HG03175 (cell line): ENCODE results near the gene TOMM5.
"Not testable (repeated sequence)": the region's sequence is repeated elsewhere in the genome, so short reads cannot be mapped to it uniquely, and the experiment has no call there.

ENCODE experiments used
- ATAC-seq: cut with Tn5 transposase; IDR thresholded peaks from one replicate; pipeline ENCODE4 v1.9.1; 2021; ENCODE audit warnings: mild to moderate bottlenecking, moderate library complexity; ENCODE audit not compliant: unreplicated experiment

TOMM5 gene

GRCh38 chr9:37617161-37617560, 24.8 kb upstream of the TOMM5 start:
- ATAC-seq: no peak

GRCh38 chr9:37611961-37612360, 19.6 kb upstream of the TOMM5 start:
- ATAC-seq: no peak

DNA sequence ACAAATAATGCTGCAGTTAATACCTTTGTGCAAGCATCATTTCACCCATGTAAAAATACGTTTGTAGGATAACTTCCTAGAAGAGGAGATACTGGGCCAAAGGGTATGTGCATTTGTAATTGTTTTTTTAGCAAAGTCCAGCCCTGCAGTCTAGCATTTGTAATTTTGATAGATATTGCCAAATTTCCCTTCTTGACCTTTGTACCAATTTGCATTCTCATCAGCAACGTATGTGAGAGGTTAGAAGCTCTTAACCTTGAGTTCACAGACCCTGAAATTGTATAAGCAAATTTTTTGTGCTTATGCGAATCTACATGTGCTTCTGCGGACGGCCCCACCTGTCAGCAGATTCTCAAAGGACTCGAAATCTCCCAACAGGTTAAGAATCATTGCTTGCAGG, 18.6 kb upstream of the TOMM5 start:
- no peak for ATAC-seq

DNA sequence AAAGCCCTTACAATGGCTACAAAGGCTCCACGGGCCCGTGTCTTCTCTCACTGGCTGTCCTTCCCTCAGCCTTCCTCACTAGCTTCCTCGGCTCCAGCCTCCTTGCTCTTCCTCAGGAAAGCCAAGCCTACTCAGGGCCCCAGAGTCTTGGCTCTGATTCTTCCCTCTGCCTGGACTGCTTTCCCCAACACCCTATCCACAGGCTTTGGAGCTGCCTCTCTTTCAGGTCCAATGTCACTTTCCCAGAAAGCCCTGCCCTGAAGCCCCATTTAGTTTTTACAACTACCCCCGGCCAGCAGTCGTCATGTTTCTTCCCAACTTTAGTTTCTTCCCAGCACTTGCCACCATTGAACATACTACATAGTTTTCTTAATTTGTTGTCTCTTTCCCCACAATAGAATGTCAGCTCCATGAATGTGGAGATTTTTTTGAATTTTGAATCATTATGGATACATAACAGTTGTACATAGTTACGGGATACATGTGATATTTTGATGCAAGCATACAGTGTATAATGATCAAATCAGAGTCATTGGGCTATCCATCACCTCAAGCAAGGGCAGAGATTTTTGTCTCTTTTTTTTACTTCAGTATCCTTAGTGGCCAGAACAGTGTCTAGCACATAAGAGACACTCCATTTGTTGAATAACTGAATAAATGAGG, 17.5 kb upstream of the TOMM5 start:
- ATAC-seq: no peak

- no peak for ATAC-seq
Measured at GRCh38 chr9:37608250-37608649, 15.9 kb upstream of the TOMM5 start.

DNA sequence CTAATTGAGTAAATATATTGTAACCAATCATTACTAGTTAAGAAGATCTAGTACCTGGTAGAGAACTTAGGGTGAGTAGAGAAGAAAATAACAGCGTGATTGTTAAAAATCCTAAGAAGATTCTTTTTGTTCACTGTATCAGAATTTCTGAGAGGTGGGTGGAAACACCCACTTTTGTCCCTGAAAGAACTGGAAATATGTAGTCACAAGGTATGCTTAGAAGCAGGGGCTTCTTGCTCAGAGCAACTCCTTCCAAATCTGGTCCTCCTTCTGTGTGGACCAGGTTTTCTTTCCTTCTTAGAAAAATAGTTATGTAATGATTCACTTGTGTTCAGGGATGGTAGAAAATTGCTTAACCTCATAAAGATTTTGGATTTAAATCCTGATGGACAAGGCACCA, 11.9 kb upstream of the TOMM5 start:
- no peak for ATAC-seq

- ATAC-seq: no peak
Measured at GRCh38 chr9:37602817-37603216, 10.4 kb upstream of the TOMM5 start.

- not testable (repeated sequence) for ATAC-seq
Measured at GRCh38 chr9:37602061-37602460, 9.7 kb upstream of the TOMM5 start.

- no peak for ATAC-seq
Measured at GRCh38 chr9:37596504-37596903, 4.1 kb upstream of the TOMM5 start.

- no peak for ATAC-seq
Measured at GRCh38 chr9:37593883-37594448, 1.6 kb upstream of the TOMM5 start.

DNA sequence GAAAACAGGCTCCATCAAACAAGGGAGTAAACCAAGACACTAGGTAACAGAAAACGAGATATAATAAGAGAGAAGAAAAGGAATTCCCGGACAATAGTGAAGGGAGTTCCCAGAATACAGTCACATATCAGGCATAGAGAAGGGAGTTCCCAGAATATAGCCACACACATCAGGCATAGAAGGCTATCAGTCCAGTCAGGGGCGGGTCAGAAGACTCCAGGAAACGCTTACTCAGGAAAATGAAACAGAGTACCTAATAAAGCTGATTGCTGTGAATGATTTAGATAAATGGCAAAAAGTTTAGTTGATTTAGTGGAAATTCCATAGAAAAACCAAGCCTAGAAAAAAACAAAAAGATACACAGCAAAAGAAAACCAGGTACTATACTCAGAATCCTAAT, 4.9 kb downstream of the TOMM5 start:
- ATAC-seq: no peak

GRCh38 chr9:37583522-37584121, 8.8 kb downstream of the TOMM5 start:
- no peak for ATAC-seq

DNA sequence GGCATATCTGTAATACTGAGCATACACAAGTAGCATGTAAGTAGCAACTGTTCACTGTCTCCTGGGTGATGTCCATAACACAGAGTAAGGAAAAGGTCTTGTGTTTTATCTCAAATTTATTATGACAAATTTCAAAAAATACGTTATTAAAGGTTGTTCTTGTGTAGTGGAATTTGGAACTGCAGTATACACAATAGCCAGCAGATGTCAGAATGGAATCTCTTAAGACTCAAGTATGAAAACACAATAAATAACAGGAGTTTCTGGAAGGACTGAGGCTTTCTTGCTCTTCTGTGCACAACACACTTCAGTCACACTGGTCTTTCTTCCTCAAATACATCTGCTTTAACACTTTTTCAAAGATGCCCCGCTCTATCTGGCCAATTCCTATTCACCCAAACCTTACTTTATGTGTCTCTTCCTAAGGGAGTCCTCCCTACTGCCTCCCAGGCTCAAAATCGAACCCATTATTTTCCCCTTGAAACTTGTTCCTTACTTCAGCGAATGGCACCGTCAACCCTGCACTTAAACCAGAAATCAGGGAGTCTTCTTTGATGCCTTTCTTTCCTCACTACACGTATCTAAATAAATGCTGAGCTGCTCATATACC, 9.7 kb downstream of the TOMM5 start:
- ATAC-seq: no peak

GRCh38 chr9:37575921-37576721, 16.3 kb downstream of the TOMM5 start, which contains the start of gene FBXO10:
TSS of gene FBXO10 (minus strand) at chr9:37576380. CDS start at chr9:37541768, 34,612 bp downstream.
- peak; percentile 73 for ATAC-seq

DNA sequence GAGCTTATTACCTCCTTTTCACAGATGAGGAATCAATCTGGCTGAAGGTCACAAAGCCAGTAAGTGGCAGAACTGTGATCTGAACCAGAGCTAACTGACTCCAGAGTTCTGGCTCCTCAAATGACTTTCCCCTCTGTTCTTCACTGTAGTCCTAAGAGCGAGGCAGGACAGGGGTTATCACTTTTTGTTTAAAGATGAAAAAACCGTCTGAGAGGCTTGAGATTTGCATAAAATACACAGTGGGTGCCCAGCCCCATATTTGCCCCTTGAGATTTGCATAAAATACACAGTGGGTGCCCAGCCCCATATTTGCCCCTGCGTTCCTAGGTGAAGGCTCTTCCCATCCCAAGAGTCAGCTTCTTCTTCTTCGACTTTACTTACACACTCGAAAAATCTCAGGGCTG, 16.9 kb downstream of the TOMM5 start:
- peak; percentile 58 for ATAC-seq

DNA sequence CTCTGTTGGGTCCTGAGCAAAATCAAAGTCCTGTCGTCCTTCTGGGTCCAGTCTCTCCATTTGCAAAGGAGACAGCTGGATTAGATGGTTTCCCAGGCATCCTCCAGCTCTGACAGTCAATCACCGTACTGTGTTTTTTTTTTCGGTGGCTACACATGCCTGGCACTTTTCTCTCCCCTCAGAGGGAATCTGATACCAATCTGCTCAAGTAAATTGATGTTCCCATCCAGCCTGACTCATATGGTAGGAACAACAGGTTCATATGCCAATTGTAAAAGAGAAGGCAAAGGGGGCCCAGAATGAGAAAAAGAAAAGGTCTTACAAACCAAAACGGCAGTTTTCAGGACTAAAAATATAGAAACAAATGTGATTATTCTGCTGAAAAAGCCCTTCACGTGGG, 17.4 kb downstream of the TOMM5 start:
- ATAC-seq: no peak

GRCh38 chr9:37574241-37574721, 18.1 kb downstream of the TOMM5 start:
- ATAC-seq: no peak

DNA sequence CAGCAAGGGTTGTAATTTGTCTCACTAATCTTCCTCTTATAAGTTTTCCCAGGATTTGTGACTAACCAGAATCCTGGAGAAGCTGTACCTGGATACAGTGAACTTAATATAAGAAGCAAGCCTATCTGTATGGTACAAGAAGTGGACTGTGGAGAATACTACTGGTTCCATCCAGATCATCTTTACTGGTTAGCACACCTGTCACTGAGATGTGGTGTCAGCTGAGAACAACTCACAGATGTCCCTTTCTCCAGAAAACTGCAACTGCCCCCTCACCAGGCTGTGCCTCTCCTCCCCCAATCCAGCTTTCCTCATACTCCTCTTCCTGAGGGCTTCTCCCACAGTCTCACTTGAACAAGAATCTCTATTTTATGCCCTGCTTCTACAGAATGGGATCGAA, 21.1 kb downstream of the TOMM5 start:
- ATAC-seq: no peak

DNA sequence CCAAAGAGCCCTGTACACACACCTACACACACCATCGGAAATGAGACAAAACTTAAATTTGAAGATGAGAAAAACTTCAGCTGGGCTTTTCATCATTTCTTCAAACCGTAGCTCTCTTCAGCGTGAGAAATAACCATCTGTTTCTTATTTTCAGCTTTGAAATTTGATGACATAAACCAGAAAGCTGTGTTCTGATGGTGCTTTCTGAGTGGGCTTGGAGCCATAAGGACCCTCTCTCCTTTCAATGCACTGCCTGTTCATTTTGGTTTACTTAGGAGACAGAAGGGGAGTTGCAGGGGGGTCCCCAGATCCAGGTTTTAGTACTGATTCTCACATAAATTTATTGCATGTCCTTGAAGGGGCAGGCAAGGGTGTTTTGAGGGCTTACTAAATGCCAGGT, 25.7 kb downstream of the TOMM5 start:
- ATAC-seq: no peak

DNA sequence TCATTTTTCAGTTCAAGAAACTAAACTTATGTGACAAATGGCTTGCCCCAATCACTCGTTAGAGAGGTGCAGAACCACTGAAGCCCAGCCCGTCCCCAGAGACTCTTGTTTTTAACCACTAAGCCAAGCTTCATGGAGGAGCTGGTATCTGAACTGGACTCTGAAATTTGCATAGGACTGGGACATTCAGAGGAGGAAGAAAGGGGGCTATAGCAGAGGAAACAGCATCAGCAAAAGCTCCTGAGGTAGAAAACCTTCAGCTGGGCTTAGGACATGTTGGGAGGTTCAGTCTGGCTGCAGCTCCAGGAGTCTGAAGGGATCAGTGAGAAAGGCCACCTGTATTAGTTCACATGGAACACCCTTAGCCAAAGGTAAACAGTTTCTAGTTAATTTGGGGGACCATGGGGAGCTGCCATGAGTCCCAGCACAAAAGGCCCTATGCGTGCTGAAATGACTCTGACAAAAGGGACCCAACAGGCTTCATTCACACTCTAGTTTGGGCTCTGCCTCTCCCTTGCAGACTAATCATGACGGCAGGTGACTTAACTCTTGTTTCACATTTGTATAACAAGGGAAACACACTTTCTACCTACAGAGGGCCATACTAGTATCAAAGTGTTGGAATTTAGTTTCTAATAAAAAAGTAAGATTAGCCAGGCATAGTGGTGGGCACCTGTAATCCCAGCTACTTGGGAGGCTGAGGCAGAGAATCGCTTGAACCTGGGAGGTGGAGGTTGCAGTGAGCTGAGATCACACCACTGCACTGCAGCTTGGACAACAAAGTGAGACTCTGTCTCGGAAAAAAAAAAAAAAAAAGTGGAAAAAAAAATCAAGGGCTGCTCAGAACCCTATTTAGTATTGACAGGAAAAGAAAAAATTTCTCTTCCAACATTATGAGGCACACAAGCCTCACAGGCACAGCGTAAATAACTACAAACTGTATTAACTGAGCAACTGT, 26.5 kb downstream of the TOMM5 start:
- peak; percentile 64 for ATAC-seq
